ENCODE data around the gene SOX10. TPM values are rescaled to one million over a fixed set of nuclear protein-coding genes. Genes with fewer than 3 reads are reported as not detected.

SOX10 gene
- total and polyA plus RNA-seq, 2 of the 13 experiments (the other 11 are each of a cell fraction or from before 2014, with no cell fraction given) = not detected

GRCh38 chr22:37933711-37934376 is 50.5 kb downstream of the SOX10 start (continued):
- TF ChIP-seq ZUFSP (CRISPR knock-in tag; IDR thresholded peaks at IDR 0.05; ENCODE audit: borderline replicate concordance) (no peak), MTA1 (CRISPR knock-in tag; IDR thresholded peaks at IDR 0.05; ENCODE audit: borderline replicate concordance) (peak; percentile 51; the same call in 1 of the 2 replicates), TCF7 (IDR thresholded peaks at IDR 0.05; ENCODE audit: low read depth) (no peak), ZNF660 (CRISPR knock-in tag; IDR thresholded peaks at IDR 0.05; ENCODE audit: borderline replicate concordance, low read depth) (no peak), SOX5 (CRISPR knock-in tag; IDR thresholded peaks at IDR 0.05; ENCODE audit: borderline replicate concordance) (peak; percentile 43; the same call in 1 of the 2 replicates), BHLHE40 (IDR thresholded peaks at IDR 0.05; ENCODE audit: low read length) (no peak), ZNF235 (CRISPR knock-in tag; IDR thresholded peaks at IDR 0.05; ENCODE audit: borderline replicate concordance) (no peak), ZBTB38 (CRISPR knock-in tag; IDR thresholded peaks at IDR 0.05) (peak; percentile 59; the same call in 1 of the 2 replicates), ZHX2 (IDR thresholded peaks at IDR 0.05; ENCODE audit: low read depth) (no peak), ZHX2 (CRISPR knock-in tag; IDR thresholded peaks at IDR 0.05; ENCODE audit: borderline replicate concordance) (no peak), ZMYM2 (CRISPR knock-in tag; IDR thresholded peaks at IDR 0.05) (no peak), ZNF282 (IDR thresholded peaks at IDR 0.05; ENCODE audit: partially characterized antibody) (no peak), TRIM22 (IDR thresholded peaks at IDR 0.05) (no peak), RFX1 (IDR thresholded peaks at IDR 0.05) (no peak), ZNF891 (CRISPR knock-in tag; IDR thresholded peaks at IDR 0.05) (no peak), JUND (CRISPR knock-in tag; IDR thresholded peaks at IDR 0.05) (no peak), KLF6 (CRISPR knock-in tag; IDR thresholded peaks at IDR 0.05) (peak; percentile 56; the same call in 1 of the 2 replicates), HDAC1 (CRISPR knock-in tag; IDR thresholded peaks at IDR 0.05) (no peak), TBP (CRISPR knock-in tag; IDR thresholded peaks at IDR 0.05) (no peak), ATF1 (CRISPR knock-in tag; IDR thresholded peaks at IDR 0.05) (no peak), ZNF296 (CRISPR knock-in tag; conservative IDR thresholded peaks at IDR 0.05) (no peak), HNRNPH1 (optimal IDR thresholded peaks at IDR 0.05; ENCODE audit: low read depth, low read length) (no peak), HMG20B (CRISPR knock-in tag; conservative IDR thresholded peaks at IDR 0.05) (no peak), ZNF263 (CRISPR knock-in tag; IDR thresholded peaks at IDR 0.05) (peak; percentile 41; the same call in 1 of the 2 replicates), FOXK2 (IDR thresholded peaks at IDR 0.05) (no peak)

Data from HepG2 (cell line).